ELR (cell line): ENCODE results near the gene POLE2.

ENCODE experiments used
- DNase-seq: peaks from one replicate; pipeline ENCODE4 v3.0.0-alpha.2; 2015; ENCODE audit warnings: low read depth

POLE2 gene

DNA sequence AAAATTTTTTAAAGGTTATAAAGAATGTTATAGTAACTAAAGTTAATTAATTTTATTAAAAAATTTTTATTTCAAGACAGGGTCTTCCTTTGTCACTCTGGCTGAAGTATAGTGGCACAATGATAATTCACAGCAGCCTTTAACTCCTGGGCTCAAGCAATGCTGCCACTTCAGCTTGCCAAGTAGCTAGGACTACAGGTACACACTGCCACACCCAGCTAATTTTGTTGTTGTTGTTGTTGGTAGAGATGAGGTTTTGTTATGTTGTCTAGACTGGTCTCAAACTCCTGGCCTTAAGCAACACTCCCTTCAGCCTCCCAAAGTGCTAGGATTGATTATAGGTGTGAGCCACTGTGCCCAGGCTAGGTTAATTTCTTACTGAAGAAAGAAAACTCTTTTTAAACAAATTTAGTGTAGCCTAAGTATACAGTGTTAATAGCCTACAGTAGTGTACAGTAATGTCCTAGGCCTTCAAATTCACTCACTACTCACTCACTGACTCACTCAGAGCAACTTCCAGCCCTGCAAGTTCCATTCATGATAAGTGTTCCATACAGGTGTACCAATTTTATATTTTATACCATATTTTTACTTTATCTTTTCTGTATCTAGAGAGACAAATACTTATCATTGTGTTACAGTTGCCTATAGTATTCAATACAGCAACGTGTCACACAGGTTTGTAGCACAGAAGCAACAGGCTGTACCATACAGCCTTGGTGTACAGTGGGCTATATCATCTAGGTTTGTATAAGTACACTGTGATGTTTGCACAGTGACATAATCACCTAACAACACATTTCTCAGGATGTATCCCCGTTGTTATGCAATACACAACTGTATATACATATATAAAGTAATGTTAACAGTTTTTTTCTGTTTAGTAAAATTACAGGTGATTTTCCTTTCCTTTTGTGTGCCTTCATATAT is 28.2 kb downstream of the POLE2 start:
- peak; percentile 33 for DNase-seq

DNA sequence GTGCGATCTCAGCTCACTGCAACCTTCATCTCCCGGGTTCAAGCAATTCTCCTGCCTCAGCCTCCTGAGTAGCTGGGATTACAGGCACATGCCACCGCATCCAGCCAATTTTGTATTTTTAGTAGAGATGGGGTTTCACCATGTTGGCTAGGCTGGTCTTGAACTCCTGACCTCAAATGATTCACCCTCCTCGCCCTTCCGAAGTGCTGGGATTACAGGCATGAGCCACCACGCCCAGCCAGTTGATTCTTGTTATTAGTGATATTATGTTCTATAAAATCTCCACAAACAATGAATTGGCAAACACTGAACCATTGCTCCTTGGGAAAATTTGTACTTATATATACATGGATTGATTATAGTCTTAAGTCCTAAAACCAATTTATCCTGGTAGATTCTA is 30.5 kb downstream of the POLE2 start:
- peak; percentile 32 for DNase-seq

- DNase-seq = no peak
Observed at GRCh38 chr14:49654511-49654910, 33.5 kb downstream of the POLE2 start.

DNA sequence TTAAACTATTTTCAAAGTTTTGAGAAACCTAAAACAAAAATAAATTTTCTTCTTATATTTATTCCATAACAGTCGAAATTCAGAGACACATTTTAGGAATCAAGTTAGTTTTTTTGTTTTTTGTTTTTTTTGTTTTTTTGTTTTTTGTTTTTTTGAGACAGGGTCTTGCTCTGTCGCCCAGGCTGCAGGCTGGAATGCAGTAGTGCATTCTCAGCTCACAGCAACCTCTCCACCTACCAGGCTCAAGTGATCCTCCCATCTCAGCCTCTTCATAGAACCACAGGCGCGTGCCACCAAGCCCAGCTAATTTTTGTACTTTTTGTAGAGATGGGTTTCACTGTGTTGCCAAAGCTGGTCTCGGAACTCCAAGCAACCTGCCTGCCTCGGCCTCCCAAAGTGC is 34.5 kb downstream of the POLE2 start:
- DNase-seq = no peak

DNA sequence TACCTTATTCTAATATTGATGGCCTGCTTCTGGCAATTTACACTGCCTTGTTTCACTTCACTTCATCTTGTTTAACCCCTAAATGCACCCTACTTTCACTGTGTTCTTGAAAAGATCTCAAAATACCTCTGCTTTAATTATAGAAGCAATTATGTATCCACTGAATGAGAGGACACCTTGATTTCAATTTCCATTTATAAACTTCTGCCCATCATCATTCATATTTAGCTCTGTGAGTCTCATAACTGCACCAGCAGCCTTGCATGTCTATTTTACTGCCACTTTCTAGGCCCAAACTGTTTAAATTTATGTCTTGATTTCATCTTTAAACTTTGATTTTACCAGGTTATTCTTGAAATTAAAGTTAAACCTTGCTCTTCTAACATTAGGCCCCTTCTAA is 45.9 kb downstream of the POLE2 start:
- DNase-seq = no peak

DNA sequence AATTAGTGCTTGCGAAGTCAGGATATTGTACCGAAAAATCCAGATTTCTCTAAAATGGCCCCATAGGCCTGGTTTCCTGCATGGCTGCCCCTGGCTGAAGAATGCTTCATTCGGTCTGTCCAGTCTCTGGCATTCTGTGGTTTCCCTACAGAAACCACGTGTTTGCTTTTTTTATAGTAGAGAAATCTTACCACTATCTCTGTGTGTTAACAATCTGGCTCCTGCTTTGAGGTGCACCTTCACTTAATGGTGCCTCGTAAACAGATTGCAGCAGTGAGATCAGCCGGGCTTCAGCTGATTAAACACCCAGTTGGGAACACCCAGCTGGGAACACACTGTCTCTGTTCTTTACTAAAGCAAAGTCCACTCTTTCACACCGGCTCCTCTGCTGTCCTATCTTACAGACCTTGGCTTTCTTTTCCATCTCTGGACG is 46.3 kb downstream of the POLE2 start:
- peak; percentile 26 for DNase-seq

- no peak for DNase-seq
Observed at GRCh38 chr14:49640540-49641417, 47.2 kb downstream of the POLE2 start.

- DNase-seq = no peak
Observed at GRCh38 chr14:49637534-49638078, 50.4 kb downstream of the POLE2 start.

DNA sequence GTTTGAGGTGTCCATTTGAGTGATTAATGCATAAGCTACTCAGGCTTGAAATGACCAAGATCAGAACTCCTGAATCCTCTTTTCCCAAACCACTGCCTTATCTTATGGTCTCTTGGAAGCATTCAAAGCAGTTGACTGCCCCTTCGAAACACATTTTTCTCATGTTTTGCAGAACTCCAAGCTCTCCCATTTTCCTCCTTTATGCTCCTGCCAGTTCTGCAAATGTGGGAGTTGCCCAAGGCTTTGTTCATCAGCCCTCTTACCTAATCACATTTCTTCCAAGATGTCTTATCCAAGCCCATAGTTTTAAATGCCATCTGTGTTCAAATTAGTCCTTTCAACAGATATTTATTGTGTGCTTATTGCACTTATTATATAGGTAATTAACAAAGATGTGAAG is 51.1 kb downstream of the POLE2 start:
- DNase-seq = no peak

GRCh38 chr14:49634547-49635334 is 53.3 kb downstream of the POLE2 start, which contains the start of gene DNAAF2:
Gene DNAAF2 (minus strand): TSS chr14:49635244. CDS start chr14:49635149, 95 bp downstream.
- peak; percentile 83 for DNase-seq

- DNase-seq = peak; percentile 97
Observed at GRCh38 chr14:49633640-49634546, 54.1 kb downstream of the POLE2 start.

GRCh38 chr14:49623941-49624839 is 63.8 kb downstream of the POLE2 start:
- DNase-seq = peak; percentile 44

- no peak for DNase-seq
Observed at GRCh38 chr14:49623387-49623786, 64.6 kb downstream of the POLE2 start.

- peak; percentile 52 for DNase-seq
Observed at GRCh38 chr14:49622022-49622607, 65.9 kb downstream of the POLE2 start.

- DNase-seq = peak; percentile 76
Observed at GRCh38 chr14:49621114-49621881, 66.7 kb downstream of the POLE2 start.

- peak; percentile 99 for DNase-seq
Observed at GRCh38 chr14:49620182-49621113, 67.6 kb downstream of the POLE2 start, which contains the start of the genes MGAT2 and RPL36AL. Gene MGAT2 (plus strand): TSS chr14:49620799. CDS start chr14:49621269, 470 bp downstream. Gene RPL36AL (minus strand): TSS chr14:49620626. CDS start chr14:49619104, 1,522 bp downstream.

- peak; percentile 24 for DNase-seq
Observed at GRCh38 chr14:49619730-49620129, 68.3 kb downstream of the POLE2 start.
